ENCODE results near the gene RTN4R.
A peak's percentile ranks its signal among the peaks of the same experiment; 100 is the strongest.

Gene RTN4R

DNA sequence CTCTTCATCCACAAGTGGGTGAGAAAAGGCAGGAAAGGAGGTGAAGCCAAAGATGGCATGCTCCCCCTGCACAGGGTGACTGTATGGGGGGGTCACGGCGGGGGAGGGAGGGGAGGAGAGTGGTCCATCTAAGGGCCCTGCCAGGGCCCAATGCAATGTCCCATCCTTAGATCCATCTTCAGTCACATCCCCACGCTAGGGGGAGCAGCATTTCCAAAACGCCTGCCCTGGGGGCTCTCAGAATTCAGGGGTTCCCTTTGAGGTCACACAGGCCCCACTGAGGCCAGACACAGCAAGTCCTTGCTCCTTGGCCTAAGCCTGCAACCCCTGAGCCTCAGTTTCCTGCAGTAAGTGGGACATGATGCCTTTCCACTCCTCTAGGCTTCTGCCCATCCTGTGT lies 52.4 kb downstream of the RTN4R start:
- DNase-seq (ENCODE audit: low read depth): no peak

GRCh38 chr22:20214853-20215252 lies 53.3 kb downstream of the RTN4R start:
- DNase-seq (ENCODE audit: low read depth): no peak

DNA sequence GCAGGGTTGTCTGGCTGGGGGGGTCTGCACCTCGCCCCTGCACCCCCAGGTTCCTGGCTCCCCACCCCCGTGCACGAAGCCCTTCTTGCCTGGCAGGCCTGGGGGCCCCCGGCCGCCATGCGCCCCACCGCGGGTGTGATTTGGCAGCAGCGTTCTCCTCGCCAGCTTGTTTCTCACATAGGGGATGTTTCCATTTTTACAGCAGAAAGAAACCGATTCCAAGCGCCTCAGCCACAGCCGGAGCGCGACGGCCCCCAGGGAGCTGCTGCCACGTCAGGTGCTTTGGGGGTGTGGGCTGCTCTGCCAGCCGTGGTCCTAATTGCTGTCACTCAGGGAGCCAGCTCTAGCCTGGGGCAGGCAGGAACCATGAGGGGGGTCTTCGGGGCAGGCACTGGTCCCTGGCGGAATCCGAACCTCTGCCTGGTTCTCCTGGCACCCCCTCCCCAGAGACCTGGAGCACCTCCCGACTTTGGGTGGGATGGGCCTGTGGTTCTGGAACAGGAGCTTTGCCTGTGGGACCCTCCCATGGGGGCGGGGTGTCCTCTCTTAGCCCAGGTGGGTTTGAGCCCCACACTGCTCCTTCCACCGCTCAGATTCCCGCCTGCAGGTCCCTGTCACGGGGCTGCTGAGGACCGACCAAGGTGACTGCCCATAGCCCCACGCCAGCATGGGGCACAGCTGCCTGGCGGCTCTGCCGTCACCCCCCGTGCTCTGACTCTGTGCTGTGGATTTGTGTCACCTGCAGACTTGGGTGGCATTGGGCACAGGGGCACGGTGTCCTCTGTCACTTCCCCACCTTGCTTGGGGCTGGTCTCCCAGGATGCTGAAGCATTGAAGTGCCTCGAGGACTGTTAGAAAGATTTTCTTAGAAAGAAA lies 54.0 kb downstream of the RTN4R start:
- DNase-seq (ENCODE audit: low read depth): no peak

DNA sequence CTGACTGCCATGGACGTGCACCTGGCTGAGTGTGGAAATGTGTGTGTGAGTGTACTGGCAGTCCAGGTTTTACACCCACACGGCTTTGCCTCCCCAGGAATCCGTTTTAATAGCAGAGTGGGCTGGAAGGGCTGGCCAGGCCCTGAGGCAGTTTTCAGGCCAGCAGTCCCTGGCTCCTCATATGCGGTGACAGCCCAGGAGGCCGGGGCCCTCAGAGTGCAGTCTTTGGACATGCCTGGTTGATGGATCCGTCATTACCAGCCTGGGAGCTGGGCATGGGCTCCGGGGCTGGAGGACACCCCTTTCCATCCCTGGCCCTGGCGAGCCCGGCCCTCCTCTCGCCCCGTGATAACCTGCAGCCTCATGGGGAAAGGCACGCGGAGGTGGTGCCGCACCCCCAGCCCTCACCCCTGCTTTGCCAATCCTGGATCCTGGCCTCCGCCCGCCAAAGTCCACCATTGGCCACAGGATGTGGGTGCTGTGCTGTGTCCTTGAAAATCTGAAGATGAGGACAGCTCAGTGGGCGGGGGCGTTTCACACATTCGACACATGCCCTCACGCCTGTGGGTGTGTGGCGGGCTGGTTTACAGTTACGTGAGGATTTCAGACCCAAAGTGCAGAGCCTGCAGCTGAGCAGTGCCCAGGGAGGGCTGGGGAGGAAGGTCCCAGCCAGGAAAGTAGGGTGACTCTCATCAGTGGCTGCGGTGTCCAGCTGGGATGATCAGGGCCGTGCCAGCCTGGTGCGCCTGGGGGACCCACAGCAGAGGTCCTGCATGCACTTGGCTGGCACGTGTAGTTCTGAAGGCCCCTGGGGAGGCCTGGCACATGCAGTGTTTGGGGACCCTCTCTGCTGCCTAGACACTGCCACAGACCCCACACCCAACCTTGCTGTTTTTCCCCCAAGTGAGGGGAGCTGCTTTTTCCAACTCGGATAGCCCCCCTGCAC lies 55.1 kb downstream of the RTN4R start:
- DNase-seq (ENCODE audit: low read depth): no peak

DNA sequence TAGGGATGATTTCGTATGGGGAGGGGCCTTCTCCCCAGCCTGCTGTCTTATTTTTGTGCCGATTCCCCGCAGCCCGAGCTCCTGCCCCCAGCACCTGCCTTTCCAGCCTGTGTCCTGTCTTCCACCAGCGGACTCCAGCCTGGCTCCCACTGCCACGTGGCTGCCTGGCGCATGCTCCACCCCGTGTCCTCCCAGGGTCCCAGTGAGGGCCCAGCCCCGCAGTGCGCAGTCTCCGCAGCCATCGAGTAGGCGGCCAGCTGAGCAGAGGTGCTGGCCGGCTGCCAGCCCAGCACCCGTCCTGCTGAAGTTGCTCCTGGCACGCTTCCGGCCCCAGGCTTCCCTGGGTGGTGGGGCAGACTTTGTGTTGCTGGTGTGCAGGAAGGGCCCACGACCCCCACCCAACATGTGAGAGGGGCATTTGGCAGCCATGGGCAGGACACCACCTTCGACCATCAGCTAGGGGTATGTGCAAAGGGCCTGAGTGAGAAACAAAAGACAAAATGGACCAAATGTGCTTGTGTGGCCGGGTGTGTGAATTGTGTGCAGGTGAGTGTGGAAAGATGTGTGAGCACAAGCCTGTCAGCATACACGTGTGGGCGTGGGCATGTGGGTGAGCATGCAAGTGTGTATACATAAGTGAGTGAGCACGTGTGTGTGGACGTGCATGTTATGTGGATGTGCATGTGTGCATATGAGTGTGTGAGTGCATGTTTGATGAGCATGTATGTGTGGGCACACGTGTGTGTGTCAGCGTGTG lies 55.9 kb downstream of the RTN4R start:
- DNase-seq (ENCODE audit: low read depth): no peak

DNA sequence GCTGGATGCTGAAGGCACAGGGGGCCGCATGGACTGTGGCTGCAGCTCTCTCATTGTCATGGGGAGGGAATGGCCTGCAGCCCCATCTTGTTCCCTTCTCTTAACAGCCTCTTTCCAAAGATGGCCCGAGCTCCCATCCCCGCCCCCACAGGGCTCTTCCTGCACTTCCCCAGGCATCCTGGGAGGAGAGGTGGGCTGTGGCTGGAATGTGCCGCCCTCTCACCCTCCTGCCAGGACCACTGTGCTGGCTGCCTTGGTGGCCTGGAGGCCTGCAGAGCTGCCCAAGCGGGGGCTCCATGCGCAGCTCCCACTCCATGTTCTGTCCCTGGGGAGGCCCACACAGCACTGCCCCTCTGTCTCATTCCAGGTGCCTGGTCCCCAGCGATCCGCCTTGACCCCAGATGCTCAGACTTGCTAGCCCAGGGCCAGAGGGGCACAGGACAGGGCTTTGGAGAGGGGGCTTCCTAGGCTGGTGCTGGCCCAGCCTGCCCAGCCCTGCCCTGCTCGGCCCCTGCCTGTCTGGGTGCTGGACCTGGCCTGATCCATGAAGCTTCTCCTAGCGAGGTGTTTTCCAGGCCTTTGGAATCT lies 56.6 kb downstream of the RTN4R start:
- DNase-seq (ENCODE audit: low read depth): no peak

DNA sequence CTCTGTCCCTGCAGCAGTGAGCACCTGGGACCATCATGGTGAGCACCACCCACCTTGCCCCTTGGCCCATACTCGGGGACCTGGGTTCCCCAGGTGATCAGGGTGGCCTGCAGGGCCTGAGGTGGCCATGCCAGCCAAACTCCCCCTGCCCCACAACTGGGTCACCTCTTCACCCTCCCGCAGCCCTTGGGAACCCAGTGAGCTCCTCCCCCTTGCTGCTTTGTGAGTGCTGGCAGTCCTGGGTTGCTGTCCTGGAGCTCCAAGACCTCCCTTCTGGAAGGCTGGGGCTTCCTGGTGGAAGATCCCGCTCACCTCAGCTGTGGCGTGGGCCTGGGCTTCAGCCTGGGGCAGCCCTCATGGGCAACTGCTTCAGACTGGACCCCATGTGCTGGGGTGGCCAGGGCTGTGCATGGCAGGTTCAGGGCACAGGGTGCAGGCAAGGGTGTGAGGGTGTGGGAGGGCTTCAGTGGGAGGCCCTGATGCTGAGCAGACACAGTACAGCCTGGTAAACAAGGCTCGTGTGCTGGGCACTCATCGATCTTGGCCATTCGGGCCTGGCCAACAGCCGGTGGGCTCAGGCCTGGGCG lies 57.6 kb downstream of the RTN4R start:
- no peak for DNase-seq (ENCODE audit: low read depth)

- DNase-seq (ENCODE audit: low read depth): no peak
These were observed 58.3 kb downstream of the RTN4R start for GRCh38 chr22:20209761-20210250.

GRCh38 chr22:20208713-20209310 lies 59.3 kb downstream of the RTN4R start:
- no peak for DNase-seq (ENCODE audit: low read depth)

DNA sequence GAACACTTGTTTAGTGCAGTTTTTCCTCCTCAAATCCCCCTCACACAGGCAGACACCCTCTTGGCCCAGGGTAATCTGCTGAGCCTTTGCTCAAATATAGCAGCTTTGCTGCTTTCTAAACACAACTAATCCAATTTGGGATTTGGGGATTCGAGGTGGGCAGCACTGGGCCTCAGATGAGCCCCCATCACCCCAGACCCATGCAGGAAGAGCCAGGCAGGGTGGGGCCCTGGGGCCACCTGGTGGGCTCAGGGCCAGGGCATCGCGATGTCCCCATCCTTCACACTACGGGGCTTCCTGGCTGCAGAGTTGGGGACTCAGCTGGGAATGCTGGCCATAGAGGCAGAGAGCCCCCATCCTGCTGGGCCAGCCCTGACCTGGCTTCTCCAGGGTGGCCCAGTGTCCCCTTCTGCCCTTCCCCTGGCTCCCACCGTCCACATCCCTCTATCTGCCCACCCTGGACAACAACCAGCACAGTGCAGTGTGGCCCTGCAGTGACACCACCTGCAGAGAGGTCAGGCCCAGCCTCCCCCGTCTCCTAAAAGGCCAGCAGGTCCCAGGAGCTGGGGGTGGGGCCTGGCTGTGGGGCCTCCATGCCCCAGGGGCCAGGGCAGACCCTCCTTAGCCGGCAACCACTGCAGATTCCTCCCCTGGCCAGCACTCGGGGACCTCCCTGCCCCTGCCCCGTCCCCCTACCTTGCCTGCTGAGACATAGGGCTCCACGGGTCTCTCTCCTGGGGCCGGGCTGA lies 60.7 kb downstream of the RTN4R start:
- no peak for DNase-seq (ENCODE audit: low read depth)

- DNase-seq (ENCODE audit: low read depth): no peak
These were observed 61.4 kb downstream of the RTN4R start for GRCh38 chr22:20206709-20207215.

- peak; percentile 44 for DNase-seq (ENCODE audit: low read depth)
These were observed 62.0 kb downstream of the RTN4R start for GRCh38 chr22:20205964-20206708.

DNA sequence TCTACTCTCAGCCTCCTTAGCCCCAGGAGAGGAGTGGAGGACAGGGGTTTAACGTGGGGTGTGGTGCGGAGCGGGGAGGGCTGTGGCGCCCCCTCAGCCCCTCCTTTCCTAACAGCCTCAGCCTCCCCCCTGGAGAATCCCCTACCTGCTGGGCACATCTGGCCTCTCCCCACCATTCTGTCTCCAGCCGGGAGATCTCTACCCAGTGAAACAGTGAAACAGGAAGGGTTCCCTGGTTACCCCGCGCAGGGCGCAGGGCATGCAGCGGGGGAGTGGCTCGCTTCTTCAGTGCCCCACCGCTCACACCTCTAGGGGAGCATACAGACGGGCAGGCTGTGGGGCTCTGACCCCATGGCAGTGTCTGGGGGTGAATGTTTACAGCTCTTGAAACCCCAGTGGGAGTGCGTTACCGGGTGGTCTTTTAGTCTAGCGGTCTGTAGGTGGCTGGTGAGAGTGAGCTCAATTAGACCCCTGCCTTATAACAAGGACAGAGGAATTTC lies 62.6 kb downstream of the RTN4R start:
- DNase-seq (ENCODE audit: low read depth): no peak

DNA sequence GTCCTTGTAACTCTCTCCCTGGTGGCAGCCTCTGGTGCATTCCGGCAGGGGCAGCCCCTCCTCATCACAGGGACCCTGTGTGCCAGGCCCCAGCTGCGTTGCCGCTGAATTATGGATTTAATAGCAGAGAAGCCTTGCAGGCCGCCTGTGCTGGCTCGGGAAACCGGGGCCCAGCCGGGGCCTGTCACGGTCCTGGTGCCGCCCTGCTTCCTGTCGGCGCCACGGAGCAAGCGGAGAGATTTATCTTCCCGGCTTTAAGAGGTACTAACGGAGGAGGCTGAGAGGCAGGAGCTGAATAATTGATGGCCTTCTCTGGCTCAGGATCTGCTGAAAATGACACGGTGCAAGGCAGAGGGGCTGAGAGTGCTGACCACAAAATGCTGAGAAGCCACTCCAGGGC lies 63.3 kb downstream of the RTN4R start:
- no peak for DNase-seq (ENCODE audit: low read depth)

DNA sequence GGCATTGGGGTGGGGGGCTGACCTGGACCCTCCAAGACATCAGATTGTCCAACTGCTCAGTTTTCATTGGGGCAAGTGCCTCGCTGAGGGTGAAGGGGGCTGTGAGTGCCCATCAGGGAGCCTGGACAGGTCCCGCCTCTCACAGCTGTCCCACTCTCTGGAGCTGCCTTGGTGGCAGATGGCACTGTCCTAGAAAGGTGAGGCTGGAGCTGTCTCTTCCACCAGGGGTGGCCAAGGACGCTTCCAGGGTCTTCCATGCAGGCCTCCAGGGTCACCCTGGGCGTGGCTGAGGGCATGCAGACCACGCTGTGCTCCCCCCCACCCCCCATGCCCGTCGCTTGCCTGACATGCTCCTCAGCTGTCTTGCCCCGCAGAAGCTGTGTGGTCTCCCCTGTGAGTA lies 63.8 kb downstream of the RTN4R start:
- no peak for DNase-seq (ENCODE audit: low read depth)

GRCh38 chr22:20203552-20204201 lies 64.4 kb downstream of the RTN4R start:
- DNase-seq (ENCODE audit: low read depth): no peak

DNA sequence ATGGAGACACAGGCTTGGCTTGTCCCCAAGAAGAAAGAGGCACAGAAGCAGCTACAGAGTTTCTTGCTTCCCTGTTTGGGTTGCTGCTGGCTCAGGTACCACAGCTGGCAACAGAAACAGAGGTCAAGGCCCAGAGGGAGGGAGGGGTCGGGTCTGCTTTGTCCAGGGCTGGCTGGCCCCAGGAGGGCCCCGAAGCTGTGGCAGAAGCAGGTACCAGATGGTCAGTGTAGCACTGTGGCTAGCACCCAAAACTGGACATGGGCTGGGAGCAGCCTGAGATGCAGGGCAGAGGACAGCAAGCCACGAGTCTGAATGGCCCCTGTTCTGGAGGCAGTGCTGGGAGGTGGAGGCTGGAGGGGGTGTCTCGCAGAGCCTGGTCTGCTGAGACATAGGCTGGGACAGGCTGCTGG lies 65.0 kb downstream of the RTN4R start:
- no peak for DNase-seq (ENCODE audit: low read depth)

GRCh38 chr22:20201837-20202392 lies 66.2 kb downstream of the RTN4R start:
- DNase-seq (ENCODE audit: low read depth): no peak

All from CMK (cell line).